LNCaP clone FGC (cell line): ENCODE data around the gene GGTLC1.
"Not testable (repeated sequence)": the region's sequence is repeated elsewhere in the genome, so short reads cannot be mapped to it uniquely, and the experiment has no call there.

Experiments used
- DNase-seq: peaks from one replicate; pipeline ENCODE4 v3.0.0-alpha.2; 2011; ENCODE audit warnings: low read depth
- H3K4me3 ChIP-seq: 2 replicates; pipeline ENCODE4 v1.5.1; 2011; ENCODE audit warnings: mild to moderate bottlenecking, low read depth, low read length, control low read depth
- CTCF ChIP-seq: IDR thresholded peaks from 2 replicates; pipeline ENCODE4 v1.5.1; 2012; ENCODE audit warnings: mild to moderate bottlenecking; ENCODE audit not compliant: control insufficient read depth, insufficient read depth; ENCODE audit errors: extremely low read depth

Gene GGTLC1

GRCh38 chr20:23978457-23978856 lies 10.1 kb downstream of the GGTLC1 start:
- DNase-seq, H3K4me3 ChIP-seq: not testable (repeated sequence)

GRCh38 chr20:23974966-23975365 lies 13.6 kb downstream of the GGTLC1 start:
- no peak for DNase-seq
- no peak overlapping the region for H3K4me3 ChIP-seq
- no peak for TF ChIP-seq CTCF

- no peak for TF ChIP-seq CTCF
- no peak overlapping the region for H3K4me3 ChIP-seq
- DNase-seq: no peak
These were observed 17.3 kb downstream of the GGTLC1 start for GRCh38 chr20:23971310-23971709.

- TF ChIP-seq CTCF: no peak
- no peak overlapping the region for H3K4me3 ChIP-seq
- DNase-seq: no peak
These were observed 18.5 kb downstream of the GGTLC1 start for GRCh38 chr20:23970049-23970448.

GRCh38 chr20:23967616-23967979 lies 21.0 kb downstream of the GGTLC1 start:
- no peak for TF ChIP-seq CTCF
- DNase-seq: no peak

GRCh38 chr20:23966927-23967615 lies 21.5 kb downstream of the GGTLC1 start:
- H3K4me3 ChIP-seq: no peak overlapping the region
- no peak for DNase-seq
- no peak for TF ChIP-seq CTCF

More at GRCh38 chr20:23967616-23967979, 21.0 kb downstream of the GGTLC1 start:
- no peak overlapping the region for H3K4me3 ChIP-seq

GRCh38 chr20:23966298-23966697 lies 22.3 kb downstream of the GGTLC1 start:
- H3K4me3 ChIP-seq: no peak overlapping the region
- TF ChIP-seq CTCF: no peak
- DNase-seq: no peak

- no peak overlapping the region for H3K4me3 ChIP-seq
- DNase-seq: no peak
- no peak for TF ChIP-seq CTCF
These were observed 24.6 kb downstream of the GGTLC1 start for GRCh38 chr20:23963941-23964340.
